GM12892 (cell line): Measurements from ENCODE around the gene FSD1L.

Source experiments
- DNase-seq: peaks from one replicate; pipeline ENCODE4 v3.0.0; 2011; ENCODE audit not compliant: insufficient read length
- FAIRE-seq: peaks from 2 replicates; lab custom pipeline; 2011; peaks lifted over from hg19 to GRCh38; lab: Jason Lieb, UNC
- POLR2A ChIP-seq: IDR thresholded peaks from 2 replicates; pipeline ENCODE4 v1.6.1; 2011; ENCODE audit warnings: low read depth, low read length, control low read depth
- POLR2AphosphoS5 ChIP-seq: IDR thresholded peaks from 2 replicates; pipeline ENCODE4 v1.6.1; 2011; ENCODE audit warnings: low read depth, low read length, control low read depth
- TAF1 ChIP-seq: IDR thresholded peaks from 2 replicates; pipeline ENCODE4 v1.6.1; 2011; ENCODE audit warnings: low read depth, mild to moderate bottlenecking, control low read depth, low read length, borderline replicate concordance

Gene FSD1L

GRCh38 chr9:105439428-105439827 is 8.4 kb upstream of the FSD1L start:
- no peak for FAIRE-seq
- no peak for DNase-seq
- no peak for TF ChIP-seq POLR2AphosphoS5
- no peak for TF ChIP-seq TAF1
- no peak for TF ChIP-seq POLR2A

DNA sequence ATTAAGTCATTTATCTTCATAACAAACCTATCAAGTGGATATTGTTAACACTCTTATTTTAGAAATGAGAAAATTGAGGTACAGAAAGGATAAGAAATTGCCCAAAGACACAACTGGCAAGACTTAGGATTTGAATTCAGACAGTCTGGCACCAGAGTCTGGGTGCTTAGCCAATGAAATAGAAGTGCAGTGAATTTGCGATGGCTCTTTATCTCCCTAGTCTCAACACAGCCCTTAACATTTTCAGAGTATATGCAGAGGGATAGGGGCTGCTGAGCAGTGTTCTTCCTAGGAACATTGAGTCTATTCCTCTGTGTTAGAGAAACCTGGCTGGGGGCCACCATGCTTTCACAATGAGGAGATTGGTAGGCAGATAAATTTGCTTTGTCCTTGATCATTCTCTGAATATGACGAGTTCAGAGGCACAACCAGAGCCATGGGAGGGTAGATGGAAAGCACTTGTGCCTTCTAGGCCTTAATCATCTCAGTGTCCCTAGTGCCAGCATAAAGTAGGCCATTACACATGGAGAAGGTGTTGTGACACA is 6.1 kb upstream of the FSD1L start:
- DNase-seq: no peak
- no peak for FAIRE-seq
- TF ChIP-seq POLR2A: no peak
- no peak for TF ChIP-seq TAF1
- no peak for TF ChIP-seq POLR2AphosphoS5

DNA sequence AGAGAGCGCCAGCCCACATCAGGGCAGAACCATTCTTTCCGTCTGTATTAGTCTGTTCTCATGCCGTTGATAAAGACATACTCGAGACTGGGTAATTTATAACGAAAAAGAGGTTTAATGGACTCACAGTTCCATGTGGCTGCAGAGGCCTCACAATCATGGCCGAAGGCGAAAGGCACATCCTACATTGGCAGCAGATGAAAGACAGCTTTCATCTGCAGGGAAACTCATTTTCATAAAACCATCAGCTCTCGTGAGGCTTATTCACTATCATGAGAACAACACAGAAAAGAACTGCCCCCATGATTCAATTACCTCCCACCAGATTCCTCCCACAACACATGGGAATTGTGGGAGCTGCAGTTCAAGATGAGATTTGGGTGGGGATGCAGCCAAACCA is 4.7 kb upstream of the FSD1L start:
- DNase-seq (no peak), FAIRE-seq (no peak)
- TF ChIP-seq POLR2A (no peak), POLR2AphosphoS5 (no peak), TAF1 (no peak)

DNA sequence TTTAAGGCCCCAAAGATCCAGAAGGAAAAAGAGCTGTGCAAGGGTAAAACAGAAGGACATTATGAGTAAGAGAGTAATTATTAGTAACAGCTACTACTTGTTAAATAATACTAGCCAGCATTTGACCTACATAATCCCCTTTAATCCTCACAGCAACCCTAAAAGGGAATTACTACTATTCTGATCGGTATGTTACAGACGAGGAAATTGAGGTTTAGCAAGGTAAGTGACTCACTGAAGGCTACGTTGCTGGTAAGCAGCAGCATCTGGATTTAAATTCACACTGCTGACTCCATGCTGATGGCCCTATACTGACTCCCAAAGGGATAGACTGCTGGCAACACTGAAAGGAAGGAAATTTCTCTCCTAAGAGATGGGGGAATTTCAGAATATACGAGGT is 3.7 kb upstream of the FSD1L start:
- TF ChIP-seq TAF1 (no peak), POLR2A (no peak), POLR2AphosphoS5 (no peak)
- FAIRE-seq: no peak

GRCh38 chr9:105445203-105445881 is 2.5 kb upstream of the FSD1L start:
- no peak for FAIRE-seq
- TF ChIP-seq POLR2A (no peak), TAF1 (no peak), POLR2AphosphoS5 (no peak)
- DNase-seq: no peak

More for the DNA sequence above, 3.7 kb upstream of the FSD1L start:
- DNase-seq: no peak

DNA sequence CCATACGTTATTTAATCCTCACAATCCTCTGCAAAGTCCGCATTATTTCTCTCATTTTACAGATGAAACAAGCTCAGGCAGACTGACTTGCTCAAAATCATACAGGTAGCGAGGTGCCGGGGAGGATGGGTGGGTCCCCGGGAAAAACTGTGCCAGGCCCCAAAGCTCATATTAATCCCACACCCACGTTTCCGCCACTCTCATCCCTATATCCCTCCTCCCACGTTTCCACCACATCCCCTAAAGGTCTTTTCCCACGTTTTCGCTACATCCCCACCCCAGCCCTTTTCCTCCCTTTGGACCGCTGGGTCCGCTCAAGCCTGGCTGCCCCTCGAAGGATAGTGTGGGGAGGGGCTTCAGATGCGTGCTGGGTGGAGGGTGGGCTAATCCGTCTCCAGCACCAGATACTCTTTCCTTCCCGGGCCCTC is 434 bp upstream of the FSD1L start:
- TF ChIP-seq TAF1 (no peak), POLR2AphosphoS5 (no peak), POLR2A (no peak)
- FAIRE-seq (no peak), DNase-seq (no peak)

GRCh38 chr9:105449081-105449480 is 1.2 kb downstream of the FSD1L start:
- no peak for DNase-seq
- TF ChIP-seq POLR2A: no peak
- no peak for TF ChIP-seq POLR2AphosphoS5
- TF ChIP-seq TAF1: no peak
- FAIRE-seq: no peak

GRCh38 chr9:105452185-105452584 is 4.4 kb downstream of the FSD1L start:
- no peak for TF ChIP-seq TAF1
- no peak for FAIRE-seq

DNA sequence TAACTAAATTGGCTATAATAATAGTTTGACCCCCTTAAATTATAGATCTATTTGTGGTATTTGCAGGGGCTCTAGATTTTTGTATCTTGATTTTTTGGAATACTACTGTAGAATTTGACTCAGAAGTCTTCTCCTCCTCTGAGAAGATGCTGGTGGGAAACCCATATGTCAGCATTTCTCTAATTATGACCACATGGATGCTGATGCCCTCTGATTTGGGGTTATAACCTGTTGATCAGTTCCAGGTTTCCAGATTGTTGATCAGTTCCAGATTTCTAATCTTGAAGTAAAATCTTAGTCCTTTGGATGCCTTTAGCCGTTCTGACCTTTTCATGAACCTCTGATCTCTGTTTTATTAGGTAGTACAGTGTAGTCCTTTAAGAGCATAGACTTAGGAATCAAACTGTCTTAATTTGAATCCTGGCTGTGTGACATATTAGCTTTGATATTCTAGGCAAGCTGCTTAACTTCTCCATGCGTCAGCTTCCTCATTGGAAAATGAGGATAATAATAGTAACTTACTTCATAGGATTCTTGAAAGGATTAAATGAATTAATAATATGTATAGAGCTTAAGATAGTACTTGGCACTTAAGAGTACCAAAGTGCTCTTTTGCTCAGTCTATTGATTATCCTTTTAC is 8.1 kb downstream of the FSD1L start:
- TF ChIP-seq TAF1 (no peak), POLR2AphosphoS5 (no peak), POLR2A (no peak)
- FAIRE-seq (no peak), DNase-seq (no peak)

More at GRCh38 chr9:105452185-105452584, 4.4 kb downstream of the FSD1L start:
- no peak for DNase-seq

DNA sequence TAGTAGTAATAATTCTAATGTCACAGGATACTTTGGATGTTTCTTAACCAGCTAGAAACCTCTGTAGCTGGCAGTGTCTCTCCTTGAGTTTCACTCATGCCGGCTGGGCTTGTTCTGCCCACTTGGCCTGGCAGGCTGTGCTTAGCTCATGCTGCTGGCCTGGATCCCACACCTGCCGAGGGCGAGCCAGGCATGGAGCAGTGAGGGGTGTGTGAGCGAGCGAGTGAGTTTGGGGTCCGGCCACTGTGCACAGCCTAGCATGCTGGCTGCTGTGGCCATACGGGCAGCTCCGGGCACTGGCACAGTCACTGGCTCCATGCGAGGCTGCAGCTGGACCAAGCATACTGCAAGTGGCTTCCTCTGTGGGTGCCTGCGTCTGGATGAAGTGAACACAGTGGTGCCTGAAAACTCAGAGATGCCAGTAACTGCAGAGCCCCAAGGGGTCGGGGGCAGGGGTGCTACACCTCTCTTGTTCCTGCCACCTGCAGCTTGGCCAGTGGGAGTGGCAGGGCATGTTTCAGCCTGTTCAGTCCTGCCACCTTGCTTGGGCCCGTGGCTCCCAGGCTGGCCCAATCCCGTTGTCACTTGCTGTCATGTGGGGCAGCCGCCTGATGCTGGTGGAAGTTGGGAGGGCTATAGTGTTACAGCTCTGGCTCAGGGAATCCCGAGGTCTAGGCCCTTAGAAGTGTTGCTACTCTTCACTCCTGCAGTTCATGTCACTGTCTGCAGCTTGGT is 9.9 kb downstream of the FSD1L start:
- FAIRE-seq: no peak
- TF ChIP-seq TAF1: no peak
- no peak for TF ChIP-seq POLR2AphosphoS5
- TF ChIP-seq POLR2A: no peak

DNA sequence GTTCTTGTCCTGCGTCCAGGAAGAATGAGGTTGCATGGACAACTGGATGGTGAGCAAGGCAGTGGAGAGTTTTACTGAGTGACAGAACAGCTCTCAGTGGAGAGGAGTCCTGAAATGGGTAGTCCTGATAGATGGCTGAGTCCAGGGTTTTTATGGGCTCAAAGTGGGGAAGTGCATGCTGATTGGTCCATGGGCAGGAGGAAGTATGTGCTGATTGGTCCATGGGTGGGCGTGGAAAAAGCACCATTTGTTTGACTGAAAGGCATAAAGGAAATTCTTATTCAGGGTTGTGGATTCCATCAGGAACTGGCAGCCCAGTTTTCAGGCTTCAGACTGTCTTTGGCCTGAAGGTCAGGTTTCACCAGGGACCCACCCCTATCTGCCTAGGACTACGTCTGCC is 10.6 kb downstream of the FSD1L start:
- no peak for FAIRE-seq
- DNase-seq: no peak
- TF ChIP-seq POLR2A: no peak
- no peak for TF ChIP-seq POLR2AphosphoS5
- TF ChIP-seq TAF1: no peak

More for the DNA sequence above, 9.9 kb downstream of the FSD1L start:
- DNase-seq: no peak
